GM23338 (cell line): ENCODE results near the gene TMEM138.

Source experiments
- EZH2 ChIP-seq: fragments of 200-600 bp; sonication (generic); IDR thresholded peaks from one replicate; pipeline ENCODE4 v1.8.0; 2017; ENCODE audit warnings: antibody characterized with exemption, mild to moderate bottlenecking, low read depth; ENCODE audit not compliant: unreplicated experiment
- TF ChIP-seq, protein P1 (sequence below), 2 experiments: fragments of 200-600 bp in 1 of 2; sonication (generic) in 1 of 2; conservative IDR thresholded peaks; 2 replicates each; pipeline versions ENCODE4 v1.5.1 to v1.6.1; 2016 to 2017; ENCODE audit warnings: antibody characterized with exemption in 2 of 2, low read depth in 2 of 2, mild to moderate bottlenecking in 2 of 2, moderate library complexity in 1 of 2

DNA sequence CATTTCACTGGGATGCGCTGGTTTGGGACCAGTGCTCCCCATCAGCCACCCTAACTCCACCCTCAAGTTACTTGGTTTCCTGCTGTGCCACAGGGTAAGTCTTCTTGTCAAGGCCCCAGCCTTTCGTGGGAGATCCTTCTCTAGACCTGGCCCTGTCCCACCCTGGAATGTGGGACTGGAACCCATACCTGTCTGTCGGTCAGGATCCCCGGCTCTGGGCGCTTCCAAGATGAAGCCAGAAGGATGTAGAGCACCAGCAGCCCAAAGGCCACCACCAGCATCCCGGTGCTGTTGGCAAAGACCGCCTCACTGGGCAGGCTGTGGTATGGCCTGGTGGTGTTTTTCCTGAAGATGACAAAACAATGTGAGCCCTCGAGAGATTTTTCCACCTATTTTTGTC, 11.4 kb upstream of the TMEM138 start:
- TF ChIP-seq, protein P1, sequence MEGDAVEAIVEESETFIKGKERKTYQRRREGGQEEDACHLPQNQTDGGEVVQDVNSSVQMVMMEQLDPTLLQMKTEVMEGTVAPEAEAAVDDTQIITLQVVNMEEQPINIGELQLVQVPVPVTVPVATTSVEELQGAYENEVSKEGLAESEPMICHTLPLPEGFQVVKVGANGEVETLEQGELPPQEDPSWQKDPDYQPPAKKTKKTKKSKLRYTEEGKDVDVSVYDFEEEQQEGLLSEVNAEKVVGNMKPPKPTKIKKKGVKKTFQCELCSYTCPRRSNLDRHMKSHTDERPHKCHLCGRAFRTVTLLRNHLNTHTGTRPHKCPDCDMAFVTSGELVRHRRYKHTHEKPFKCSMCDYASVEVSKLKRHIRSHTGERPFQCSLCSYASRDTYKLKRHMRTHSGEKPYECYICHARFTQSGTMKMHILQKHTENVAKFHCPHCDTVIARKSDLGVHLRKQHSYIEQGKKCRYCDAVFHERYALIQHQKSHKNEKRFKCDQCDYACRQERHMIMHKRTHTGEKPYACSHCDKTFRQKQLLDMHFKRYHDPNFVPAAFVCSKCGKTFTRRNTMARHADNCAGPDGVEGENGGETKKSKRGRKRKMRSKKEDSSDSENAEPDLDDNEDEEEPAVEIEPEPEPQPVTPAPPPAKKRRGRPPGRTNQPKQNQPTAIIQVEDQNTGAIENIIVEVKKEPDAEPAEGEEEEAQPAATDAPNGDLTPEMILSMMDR (conservative IDR thresholded peaks at IDR 0.05; ENCODE audit: low read depth in 2 of 2): no peak
- TF ChIP-seq EZH2: no peak
